HepG2 (cell line): Measurements from ENCODE around the gene ZNF526. TPM values are rescaled to one million over a fixed set of nuclear protein-coding genes. Genes with fewer than 3 reads are reported as not detected.

Source experiments
- CCAR2 ChIP-seq: fragments of 200-400 bp; formaldehyde crosslinking; optimal IDR thresholded peaks from 2 replicates; pipeline ENCODE3; 2018; ENCODE audit warnings: low read depth, mild to moderate bottlenecking, low read length, moderate library complexity
- DNMT3B ChIP-seq: conservative IDR thresholded peaks from 2 replicates; pipeline ENCODE4 v1.6.1; 2016; ENCODE audit warnings: missing biosample characterization, control low read depth
- KMT2A ChIP-seq: sonication (generic); formaldehyde crosslinking; IDR thresholded peaks from 2 replicates; pipeline ENCODE4 v1.4.0; 2020; ENCODE audit warnings: missing genetic modification reagents
- NFKB2 ChIP-seq: sonication (generic); formaldehyde crosslinking; IDR thresholded peaks from 2 replicates; pipeline ENCODE4 v1.4.0; 2020; ENCODE audit warnings: missing genetic modification reagents, borderline replicate concordance
- RAD51 ChIP-seq: fragments of 450-650 bp; IDR thresholded peaks from 2 replicates; pipeline ENCODE4 v1.6.1; 2016; ENCODE audit warnings: borderline replicate concordance
- SIX4 ChIP-seq: sonication (generic); formaldehyde crosslinking; IDR thresholded peaks from 2 replicates; pipeline ENCODE4 v1.4.0; 2020; ENCODE audit warnings: missing genetic modification reagents
- TAF15 ChIP-seq: fragments of 200-400 bp; formaldehyde crosslinking; IDR thresholded peaks from one replicate; pipeline ENCODE4 v1.6.1; 2018; ENCODE audit warnings: mild to moderate bottlenecking, low read depth, low read length; ENCODE audit not compliant: poor library complexity, severe bottlenecking
- ZNF326 ChIP-seq: sonication (generic); formaldehyde crosslinking; IDR thresholded peaks from 2 replicates; pipeline ENCODE4 v1.4.0; 2020; ENCODE audit warnings: missing genetic modification reagents, borderline replicate concordance
- polyA plus RNA-seq, 8 experiments: library from polyadenylated mRNA; depleted of rRNA in 3 of 8; stranded (reverse) in 7 of 8; unstranded in 1 of 8; fragments of >200 nt; fragmentation: Illumina TruSeq in 4 of 8; extraction: Trizol in 4 of 8; gene quantifications; 2 replicates each; pipeline versions ENCODE4 v1.2.1 to v1.2.3, GENCODE V29; 2011 to 2016; ENCODE audit warnings: low read depth in 4 of 8, missing spikeins in 1 of 8, mixed read lengths in 1 of 8; ENCODE audit not compliant: insufficient read depth in 1 of 8
- total RNA-seq, 5 experiments: library from RNA; depleted of rRNA; stranded (reverse); fragments of >200 nt; fragmentation: Illumina TruSeq; extraction: Trizol; gene quantifications; 2 replicates each; pipeline ENCODE4 v1.2.3, GENCODE V29; 2016; ENCODE audit warnings: low read depth in 1 of 5
- TF ChIP-seq, protein P1 (sequence below): sonication (generic); formaldehyde crosslinking; IDR thresholded peaks from 2 replicates; pipeline ENCODE4 v1.4.0; 2020; ENCODE audit warnings: missing genetic modification reagents
- TF ChIP-seq, protein P2 (sequence below): IDR thresholded peaks from 2 replicates; pipeline ENCODE4 v1.6.1; 2016; ENCODE audit warnings: low read depth, control low read depth
- TF ChIP-seq, protein P3 (sequence below): IDR thresholded peaks from 2 replicates; pipeline ENCODE4 v1.6.1; 2018; ENCODE audit warnings: missing genetic modification reagents, mild to moderate bottlenecking, missing compliant biosample characterization
- TF ChIP-seq, protein P4 (sequence below), 2 experiments: sonication (generic) in 1 of 2; formaldehyde crosslinking in 1 of 2; IDR thresholded peaks; 2 replicates each; pipeline versions ENCODE4 v1.6.1 to v1.9.0; 2014 to 2022; ENCODE audit warnings: antibody characterized with exemption in 1 of 2, borderline replicate concordance in 1 of 2, inconsistent platforms in 1 of 2, low read depth in 1 of 2, missing genetic modification reagents in 1 of 2
- TF ChIP-seq, protein P5 (sequence below): sonication (generic); formaldehyde crosslinking; IDR thresholded peaks from 2 replicates; pipeline ENCODE4 v1.4.0; 2020; ENCODE audit warnings: missing genetic modification reagents

ZNF526 gene
- total and polyA plus RNA-seq, 2 of the 13 experiments (the other 11 are each of a cell fraction or from before 2014, with no cell fraction given): 3.3 to 8.4 TPM

DNA sequence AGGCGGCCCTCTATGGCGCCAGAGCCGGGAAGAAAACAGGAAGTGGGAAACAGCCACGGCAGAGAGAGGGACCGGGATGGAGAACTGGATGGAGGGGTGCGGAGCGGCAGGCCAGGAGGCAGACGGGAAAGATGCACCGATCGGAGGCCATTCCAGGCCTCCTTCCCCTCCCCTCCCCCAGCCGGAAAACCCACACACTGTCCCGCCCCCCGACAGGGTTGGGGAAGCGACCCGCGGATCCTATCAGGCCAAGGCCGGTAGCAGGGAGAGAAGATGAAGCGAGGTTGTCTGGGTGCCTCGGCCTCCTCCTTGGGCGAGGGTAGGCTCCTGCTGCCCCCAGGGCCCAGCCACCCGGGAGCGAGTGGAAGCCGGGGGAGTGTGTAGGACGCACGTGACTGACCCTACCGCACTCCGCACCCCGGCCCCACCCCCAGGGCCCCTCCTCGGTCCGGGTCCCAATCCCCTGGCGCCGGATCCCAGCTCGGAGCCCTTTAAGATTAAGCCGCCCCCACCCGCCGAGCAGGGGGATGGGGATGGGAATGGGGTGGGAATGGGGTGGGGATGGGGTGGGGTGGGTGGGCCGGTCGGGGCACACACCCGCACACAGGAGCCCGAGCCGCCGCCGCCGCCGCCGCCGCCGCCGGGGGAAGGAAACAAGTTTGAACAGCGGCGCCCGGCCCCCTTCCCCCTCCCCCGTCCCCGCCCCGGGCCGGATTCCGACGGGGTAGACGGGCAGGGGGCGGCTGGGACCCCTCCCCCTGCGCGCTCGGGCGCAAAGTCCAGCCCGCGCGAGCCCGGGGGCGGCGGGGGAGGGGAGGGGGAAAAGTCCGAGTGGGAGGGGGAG is 33.4 kb downstream of the ZNF526 start (continued):
- TF ChIP-seq, protein P1, sequence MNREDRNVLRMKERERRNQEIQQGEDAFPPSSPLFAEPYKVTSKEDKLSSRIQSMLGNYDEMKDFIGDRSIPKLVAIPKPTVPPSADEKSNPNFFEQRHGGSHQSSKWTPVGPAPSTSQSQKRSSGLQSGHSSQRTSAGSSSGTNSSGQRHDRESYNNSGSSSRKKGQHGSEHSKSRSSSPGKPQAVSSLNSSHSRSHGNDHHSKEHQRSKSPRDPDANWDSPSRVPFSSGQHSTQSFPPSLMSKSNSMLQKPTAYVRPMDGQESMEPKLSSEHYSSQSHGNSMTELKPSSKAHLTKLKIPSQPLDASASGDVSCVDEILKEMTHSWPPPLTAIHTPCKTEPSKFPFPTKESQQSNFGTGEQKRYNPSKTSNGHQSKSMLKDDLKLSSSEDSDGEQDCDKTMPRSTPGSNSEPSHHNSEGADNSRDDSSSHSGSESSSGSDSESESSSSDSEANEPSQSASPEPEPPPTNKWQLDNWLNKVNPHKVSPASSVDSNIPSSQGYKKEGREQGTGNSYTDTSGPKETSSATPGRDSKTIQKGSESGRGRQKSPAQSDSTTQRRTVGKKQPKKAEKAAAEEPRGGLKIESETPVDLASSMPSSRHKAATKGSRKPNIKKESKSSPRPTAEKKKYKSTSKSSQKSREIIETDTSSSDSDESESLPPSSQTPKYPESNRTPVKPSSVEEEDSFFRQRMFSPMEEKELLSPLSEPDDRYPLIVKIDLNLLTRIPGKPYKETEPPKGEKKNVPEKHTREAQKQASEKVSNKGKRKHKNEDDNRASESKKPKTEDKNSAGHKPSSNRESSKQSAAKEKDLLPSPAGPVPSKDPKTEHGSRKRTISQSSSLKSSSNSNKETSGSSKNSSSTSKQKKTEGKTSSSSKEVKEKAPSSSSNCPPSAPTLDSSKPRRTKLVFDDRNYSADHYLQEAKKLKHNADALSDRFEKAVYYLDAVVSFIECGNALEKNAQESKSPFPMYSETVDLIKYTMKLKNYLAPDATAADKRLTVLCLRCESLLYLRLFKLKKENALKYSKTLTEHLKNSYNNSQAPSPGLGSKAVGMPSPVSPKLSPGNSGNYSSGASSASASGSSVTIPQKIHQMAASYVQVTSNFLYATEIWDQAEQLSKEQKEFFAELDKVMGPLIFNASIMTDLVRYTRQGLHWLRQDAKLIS (CRISPR knock-in tag): no peak
- peak; percentile 48; the same call in 1 of the 2 replicates for TF ChIP-seq NFKB2
- TF ChIP-seq TAF15: no peak
- TF ChIP-seq KMT2A: no peak
- no peak for TF ChIP-seq CCAR2
- TF ChIP-seq, protein P2, sequence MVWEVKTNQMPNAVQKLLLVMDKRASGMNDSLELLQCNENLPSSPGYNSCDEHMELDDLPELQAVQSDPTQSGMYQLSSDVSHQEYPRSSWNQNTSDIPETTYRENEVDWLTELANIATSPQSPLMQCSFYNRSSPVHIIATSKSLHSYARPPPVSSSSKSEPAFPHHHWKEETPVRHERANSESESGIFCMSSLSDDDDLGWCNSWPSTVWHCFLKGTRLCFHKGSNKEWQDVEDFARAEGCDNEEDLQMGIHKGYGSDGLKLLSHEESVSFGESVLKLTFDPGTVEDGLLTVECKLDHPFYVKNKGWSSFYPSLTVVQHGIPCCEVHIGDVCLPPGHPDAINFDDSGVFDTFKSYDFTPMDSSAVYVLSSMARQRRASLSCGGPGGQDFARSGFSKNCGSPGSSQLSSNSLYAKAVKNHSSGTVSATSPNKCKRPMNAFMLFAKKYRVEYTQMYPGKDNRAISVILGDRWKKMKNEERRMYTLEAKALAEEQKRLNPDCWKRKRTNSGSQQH (CRISPR knock-in tag): 0 out of 2 replicates have a peak, but pooled peaks have one; percentile 3
- TF ChIP-seq ZNF326 (CRISPR knock-in tag): no peak; the same call in 1 of the 2 replicates
- TF ChIP-seq RAD51: no peak
- TF ChIP-seq, protein P3, sequence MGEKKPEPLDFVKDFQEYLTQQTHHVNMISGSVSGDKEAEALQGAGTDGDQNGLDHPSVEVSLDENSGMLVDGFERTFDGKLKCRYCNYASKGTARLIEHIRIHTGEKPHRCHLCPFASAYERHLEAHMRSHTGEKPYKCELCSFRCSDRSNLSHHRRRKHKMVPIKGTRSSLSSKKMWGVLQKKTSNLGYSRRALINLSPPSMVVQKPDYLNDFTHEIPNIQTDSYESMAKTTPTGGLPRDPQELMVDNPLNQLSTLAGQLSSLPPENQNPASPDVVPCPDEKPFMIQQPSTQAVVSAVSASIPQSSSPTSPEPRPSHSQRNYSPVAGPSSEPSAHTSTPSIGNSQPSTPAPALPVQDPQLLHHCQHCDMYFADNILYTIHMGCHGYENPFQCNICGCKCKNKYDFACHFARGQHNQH (CRISPR knock-in tag): no peak
- TF ChIP-seq, protein P4, sequence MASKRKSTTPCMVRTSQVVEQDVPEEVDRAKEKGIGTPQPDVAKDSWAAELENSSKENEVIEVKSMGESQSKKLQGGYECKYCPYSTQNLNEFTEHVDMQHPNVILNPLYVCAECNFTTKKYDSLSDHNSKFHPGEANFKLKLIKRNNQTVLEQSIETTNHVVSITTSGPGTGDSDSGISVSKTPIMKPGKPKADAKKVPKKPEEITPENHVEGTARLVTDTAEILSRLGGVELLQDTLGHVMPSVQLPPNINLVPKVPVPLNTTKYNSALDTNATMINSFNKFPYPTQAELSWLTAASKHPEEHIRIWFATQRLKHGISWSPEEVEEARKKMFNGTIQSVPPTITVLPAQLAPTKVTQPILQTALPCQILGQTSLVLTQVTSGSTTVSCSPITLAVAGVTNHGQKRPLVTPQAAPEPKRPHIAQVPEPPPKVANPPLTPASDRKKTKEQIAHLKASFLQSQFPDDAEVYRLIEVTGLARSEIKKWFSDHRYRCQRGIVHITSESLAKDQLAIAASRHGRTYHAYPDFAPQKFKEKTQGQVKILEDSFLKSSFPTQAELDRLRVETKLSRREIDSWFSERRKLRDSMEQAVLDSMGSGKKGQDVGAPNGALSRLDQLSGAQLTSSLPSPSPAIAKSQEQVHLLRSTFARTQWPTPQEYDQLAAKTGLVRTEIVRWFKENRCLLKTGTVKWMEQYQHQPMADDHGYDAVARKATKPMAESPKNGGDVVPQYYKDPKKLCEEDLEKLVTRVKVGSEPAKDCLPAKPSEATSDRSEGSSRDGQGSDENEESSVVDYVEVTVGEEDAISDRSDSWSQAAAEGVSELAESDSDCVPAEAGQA (IDR thresholded peaks at IDR 0.05; ENCODE audit: low read depth): no peak
- TF ChIP-seq, protein P4 (CRISPR knock-in tag; IDR thresholded peaks at IDR 0.05; ENCODE audit: borderline replicate concordance): no peak
- TF ChIP-seq, protein P5, sequence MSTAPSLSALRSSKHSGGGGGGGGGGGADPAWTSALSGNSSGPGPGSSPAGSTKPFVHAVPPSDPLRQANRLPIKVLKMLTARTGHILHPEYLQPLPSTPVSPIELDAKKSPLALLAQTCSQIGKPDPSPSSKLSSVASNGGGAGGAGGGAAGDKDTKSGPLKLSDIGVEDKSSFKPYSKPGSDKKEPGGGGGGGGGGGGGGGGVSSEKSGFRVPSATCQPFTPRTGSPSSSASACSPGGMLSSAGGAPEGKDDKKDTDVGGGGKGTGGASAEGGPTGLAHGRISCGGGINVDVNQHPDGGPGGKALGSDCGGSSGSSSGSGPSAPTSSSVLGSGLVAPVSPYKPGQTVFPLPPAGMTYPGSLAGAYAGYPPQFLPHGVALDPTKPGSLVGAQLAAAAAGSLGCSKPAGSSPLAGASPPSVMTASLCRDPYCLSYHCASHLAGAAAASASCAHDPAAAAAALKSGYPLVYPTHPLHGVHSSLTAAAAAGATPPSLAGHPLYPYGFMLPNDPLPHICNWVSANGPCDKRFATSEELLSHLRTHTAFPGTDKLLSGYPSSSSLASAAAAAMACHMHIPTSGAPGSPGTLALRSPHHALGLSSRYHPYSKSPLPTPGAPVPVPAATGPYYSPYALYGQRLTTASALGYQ: peak; percentile 10; the same call in 1 of the 2 replicates
- no peak for TF ChIP-seq SIX4 (CRISPR knock-in tag)
- no peak for TF ChIP-seq DNMT3B (CRISPR knock-in tag)
